DOHH2 (cell line): Measurements from ENCODE around the gene ASAP2.

Experiments
- EZH2phosphoT487 ChIP-seq: fragments of 200-600 bp; sonication (generic); IDR thresholded peaks from 2 replicates; pipeline ENCODE4 v1.6.1; 2017; ENCODE audit warnings: borderline replicate concordance, mild to moderate bottlenecking, antibody characterized with exemption, low read length, moderate library complexity, mixed read lengths
- TF ChIP-seq, protein P1 (sequence below): fragments of 200-600 bp; sonication (generic); IDR thresholded peaks from one replicate; pipeline ENCODE4 v1.5.1; 2014; ENCODE audit warnings: antibody characterized with exemption, mild to moderate bottlenecking, low read depth, low read length; ENCODE audit not compliant: poor library complexity, severe bottlenecking

DNA sequence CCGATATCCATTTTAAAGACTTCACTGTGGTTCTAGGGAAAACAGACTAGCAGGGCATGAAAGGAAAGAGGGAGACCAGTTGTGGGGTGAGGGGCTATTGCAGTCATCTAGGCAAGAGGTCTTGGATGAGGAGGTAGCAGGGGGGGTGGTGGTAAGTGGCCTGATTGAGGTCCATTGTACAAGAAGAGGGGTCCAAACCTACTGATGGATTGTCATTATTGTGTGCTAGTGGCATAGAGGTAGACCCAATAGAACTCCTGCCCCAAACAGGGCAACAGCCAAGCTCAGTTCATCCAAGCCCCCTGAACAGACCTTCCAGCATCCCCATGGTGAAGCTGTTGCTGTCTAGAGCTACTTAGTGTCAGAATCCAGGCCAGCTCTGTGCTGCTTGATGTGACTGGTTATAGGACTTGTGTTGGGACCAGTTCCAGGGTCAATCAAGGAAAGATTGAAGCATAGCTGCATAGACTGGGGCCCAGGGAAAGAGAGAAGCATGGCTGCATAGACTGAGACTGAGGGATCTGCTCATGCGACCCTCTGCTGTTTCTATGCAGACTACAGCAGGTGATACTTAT is 7.0 kb downstream of the ASAP2 start:
- TF ChIP-seq, protein P1, sequence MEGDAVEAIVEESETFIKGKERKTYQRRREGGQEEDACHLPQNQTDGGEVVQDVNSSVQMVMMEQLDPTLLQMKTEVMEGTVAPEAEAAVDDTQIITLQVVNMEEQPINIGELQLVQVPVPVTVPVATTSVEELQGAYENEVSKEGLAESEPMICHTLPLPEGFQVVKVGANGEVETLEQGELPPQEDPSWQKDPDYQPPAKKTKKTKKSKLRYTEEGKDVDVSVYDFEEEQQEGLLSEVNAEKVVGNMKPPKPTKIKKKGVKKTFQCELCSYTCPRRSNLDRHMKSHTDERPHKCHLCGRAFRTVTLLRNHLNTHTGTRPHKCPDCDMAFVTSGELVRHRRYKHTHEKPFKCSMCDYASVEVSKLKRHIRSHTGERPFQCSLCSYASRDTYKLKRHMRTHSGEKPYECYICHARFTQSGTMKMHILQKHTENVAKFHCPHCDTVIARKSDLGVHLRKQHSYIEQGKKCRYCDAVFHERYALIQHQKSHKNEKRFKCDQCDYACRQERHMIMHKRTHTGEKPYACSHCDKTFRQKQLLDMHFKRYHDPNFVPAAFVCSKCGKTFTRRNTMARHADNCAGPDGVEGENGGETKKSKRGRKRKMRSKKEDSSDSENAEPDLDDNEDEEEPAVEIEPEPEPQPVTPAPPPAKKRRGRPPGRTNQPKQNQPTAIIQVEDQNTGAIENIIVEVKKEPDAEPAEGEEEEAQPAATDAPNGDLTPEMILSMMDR = no peak
- TF ChIP-seq EZH2phosphoT487 = no peak
